K562 (cell line): Measurements from ENCODE around the gene PCID2. TPM values are rescaled to one million over a fixed set of nuclear protein-coding genes. Genes with fewer than 3 reads are reported as not detected.

Experiments used
- CBX1 ChIP-seq: sonication (generic); IDR thresholded peaks from 2 replicates; pipeline ENCODE4 v1.6.1; 2016; ENCODE audit warnings: antibody characterized with exemption, low read depth, mild to moderate bottlenecking
- CHD7 ChIP-seq: fragments of 200-600 bp; sonication (generic); IDR thresholded peaks from one replicate; pipeline ENCODE4 v1.6.1; 2012; ENCODE audit warnings: mild to moderate bottlenecking, low read depth, low read length, inconsistent platforms
- DIDO1 ChIP-seq: fragments of 450-650 bp; IDR thresholded peaks from 2 replicates; pipeline ENCODE4 v1.6.1; 2016; ENCODE audit warnings: low read depth, missing biosample characterization, missing genetic modification characterization
- E2F5 ChIP-seq: sonication (generic); formaldehyde crosslinking; IDR thresholded peaks from 2 replicates; pipeline ENCODE4 v1.8.0; 2022; ENCODE audit warnings: mild to moderate bottlenecking, missing genetic modification reagents
- FOXK2 ChIP-seq, 2 experiments: fragments of 450-650 bp; IDR thresholded peaks in 1 of 2; conservative IDR thresholded peaks in 1 of 2; 2 replicates each; pipeline ENCODE4 v1.6.1; 2016; ENCODE audit warnings: low read depth in 2 of 2, mild to moderate bottlenecking in 1 of 2
- GATAD2A ChIP-seq: fragments of 450-650 bp; IDR thresholded peaks from 2 replicates; pipeline ENCODE4 v1.6.1; 2017
- RBM25 ChIP-seq: fragments of 200-400 bp; formaldehyde crosslinking; IDR thresholded peaks from 2 replicates; pipeline ENCODE4 v1.6.1; 2018; ENCODE audit warnings: low read length, low read depth, moderate library complexity; ENCODE audit not compliant: severe bottlenecking
- SUPT5H ChIP-seq: fragments of 450-650 bp; IDR thresholded peaks from 2 replicates; pipeline ENCODE4 v1.6.1; 2016
- TEAD1 ChIP-seq, 2 experiments: fragments of 450-650 bp in 1 of 2; sonication (generic) in 1 of 2; formaldehyde crosslinking; IDR thresholded peaks; 2 replicates each; pipeline versions ENCODE4 v1.4.0 to v1.8.0; 2020 to 2022; ENCODE audit warnings: mild to moderate bottlenecking in 2 of 2, missing genetic modification reagents in 1 of 2
- ZNF224 ChIP-seq: sonication (generic); formaldehyde crosslinking; IDR thresholded peaks from 2 replicates; pipeline ENCODE4 v1.8.0; 2022; ENCODE audit warnings: mild to moderate bottlenecking, missing genetic modification reagents
- ZNF592 ChIP-seq: fragments of 450-650 bp; IDR thresholded peaks from 2 replicates; pipeline ENCODE4 v1.6.1; 2017; ENCODE audit warnings: antibody characterized with exemption, mild to moderate bottlenecking
- polyA plus RNA-seq, 8 experiments: library from polyadenylated mRNA; depleted of rRNA in 4 of 8; stranded (reverse) in 5 of 8; unstranded in 3 of 8; fragments of >200 nt; fragmentation: Nextera tagmentation in 2 of 8; fragmentation: Illumina TruSeq in 1 of 8; extraction: Ambion mirVana in 2 of 8; extraction: Trizol in 1 of 8; gene quantifications; 2 replicates each; pipeline versions ENCODE4 v1.2.1 to v1.2.3, GENCODE V29; 2011 to 2014; ENCODE audit warnings: inconsistent platforms in 1 of 8, missing spikeins in 1 of 8
- total RNA-seq, 7 experiments: library from RNA; depleted of rRNA in 6 of 7; stranded (reverse); fragments of >200 nt in 6 of 7; fragmentation: Illumina TruSeq in 2 of 7; extraction: Trizol in 2 of 7; gene quantifications; 2 replicates each; pipeline versions ENCODE4 v1.2.1 to v1.2.3, GENCODE V29; 2011 to 2021; ENCODE audit warnings: low replicate concordance in 1 of 7

The PCID2 gene
- total and polyA plus RNA-seq, 9 of the 15 experiments (the other 6 are each of a cell fraction or from before 2014, with no cell fraction given), result 39.6 to 117 (median 59.6) TPM

GRCh38 chr13:113138792-113139551 is 69.5 kb downstream of the PCID2 start (continued):
- TF ChIP-seq CHD7 (no peak), ZNF592 (peak; percentile 84), DIDO1 (no peak), RBM25 (no peak), CBX1 (no peak), E2F5 (CRISPR knock-in tag) (no peak), FOXK2 (conservative IDR thresholded peaks at IDR 0.05 in 1 of 2, IDR thresholded peaks at IDR 0.05 in 1 of 2; ENCODE audit: low read depth in 2 of 2) (peak; percentile 82 to 86), GATAD2A (no peak), TEAD1 (CRISPR knock-in tag; IDR thresholded peaks at IDR 0.05) (peak in 1 of 2 experiments; percentile 47; a peak in 1 of 4 replicates), ZNF224 (CRISPR knock-in tag) (no peak), SUPT5H (no peak)
